OCI-LY1 (cell line): ENCODE measurements around the gene ADAMTS17.

Experiments used
- H2AFZ ChIP-seq: fragments of 200-600 bp; sonication (generic), shearing (Covaris generic); 2 replicates; pipeline ENCODE4 v1.6.0; 2014; ENCODE audit warnings: antibody characterized with exemption, mild to moderate bottlenecking, low read length
- H3F3A ChIP-seq: fragments of 200-600 bp; sonication (generic), shearing (Covaris generic); 2 replicates; pipeline ENCODE4 v1.6.0; 2014; ENCODE audit warnings: mild to moderate bottlenecking, antibody characterized with exemption, low read length, moderate library complexity; ENCODE audit not compliant: insufficient read depth
- H3K27ac ChIP-seq: fragments of 200-600 bp; sonication (generic); 2 replicates; pipeline ENCODE4 v1.5.1; 2014; ENCODE audit warnings: low read length, mixed run types, mild to moderate bottlenecking, low read depth; ENCODE audit not compliant: poor library complexity, severe bottlenecking
- H3K27me3 ChIP-seq: fragments of 200-600 bp; sonication (generic); 2 replicates; pipeline ENCODE4 v1.6.0; 2014; ENCODE audit warnings: antibody characterized with exemption, mild to moderate bottlenecking, low read length, moderate library complexity; ENCODE audit not compliant: insufficient read depth
- H3K36me3 ChIP-seq: fragments of 200-600 bp; sonication (generic); 2 replicates; pipeline ENCODE4 v1.6.1; 2014; ENCODE audit warnings: mild to moderate bottlenecking, antibody characterized with exemption, low read length, moderate library complexity, mixed read lengths; ENCODE audit not compliant: insufficient read depth
- H3K4me1 ChIP-seq: fragments of 200-600 bp; sonication (generic); 2 replicates; pipeline ENCODE4 v1.5.1; 2014; ENCODE audit warnings: mild to moderate bottlenecking, low read length, moderate library complexity; ENCODE audit not compliant: insufficient read depth, severe bottlenecking
- H3K4me2 ChIP-seq: fragments of 200-600 bp; sonication (generic), shearing (Covaris generic); 2 replicates; pipeline ENCODE4 v1.6.1; 2014; ENCODE audit warnings: low read length
- H3K4me3 ChIP-seq: fragments of 200-600 bp; sonication (generic); 2 replicates; pipeline ENCODE4 v1.5.1; 2014; ENCODE audit warnings: low read length, low read depth, mild to moderate bottlenecking, mixed read lengths; ENCODE audit not compliant: poor library complexity, severe bottlenecking
- H3K79me2 ChIP-seq: fragments of 200-600 bp; shearing (Covaris generic); 2 replicates; pipeline ENCODE4 v1.6.1; 2016; ENCODE audit warnings: mixed run types, low read length, mixed read lengths; ENCODE audit not compliant: insufficient read depth
- H3K9ac ChIP-seq: fragments of 200-600 bp; sonication (generic), shearing (Covaris generic); 2 replicates; pipeline ENCODE4 v1.6.1; 2014; ENCODE audit warnings: mild to moderate bottlenecking, low read length, mixed read lengths
- H3K9me2 ChIP-seq: fragments of 200-600 bp; sonication (generic), shearing (Covaris generic); 2 replicates; pipeline ENCODE4 v1.6.1; 2014; ENCODE audit warnings: low read depth, mild to moderate bottlenecking, low read length, mixed read lengths
- H3K9me3 ChIP-seq: fragments of 200-600 bp; shearing (Covaris generic); 2 replicates; pipeline ENCODE4 v1.6.1; 2014; ENCODE audit warnings: low read length, mixed read lengths
- H4K20me1 ChIP-seq: fragments of 200-600 bp; sonication (generic), shearing (Covaris generic); 2 replicates; pipeline ENCODE4 v1.6.0; 2016; ENCODE audit warnings: mild to moderate bottlenecking, low read length; ENCODE audit not compliant: insufficient read depth
- EZH2 ChIP-seq: fragments of 200-600 bp; sonication (generic), shearing (Covaris generic); IDR thresholded peaks from 2 replicates; pipeline ENCODE4 v1.8.0; 2017; ENCODE audit warnings: borderline replicate concordance, mixed run types, mild to moderate bottlenecking, antibody characterized with exemption, low read length, moderate library complexity, mixed read lengths
- TF ChIP-seq, protein P1 (sequence below): fragments of 200-600 bp; sonication (generic), shearing (Covaris generic); IDR thresholded peaks from 2 replicates; pipeline ENCODE4 v1.5.1; 2017; ENCODE audit warnings: mild to moderate bottlenecking, antibody characterized with exemption, low read length, moderate library complexity, mixed read lengths

The ADAMTS17 gene

DNA sequence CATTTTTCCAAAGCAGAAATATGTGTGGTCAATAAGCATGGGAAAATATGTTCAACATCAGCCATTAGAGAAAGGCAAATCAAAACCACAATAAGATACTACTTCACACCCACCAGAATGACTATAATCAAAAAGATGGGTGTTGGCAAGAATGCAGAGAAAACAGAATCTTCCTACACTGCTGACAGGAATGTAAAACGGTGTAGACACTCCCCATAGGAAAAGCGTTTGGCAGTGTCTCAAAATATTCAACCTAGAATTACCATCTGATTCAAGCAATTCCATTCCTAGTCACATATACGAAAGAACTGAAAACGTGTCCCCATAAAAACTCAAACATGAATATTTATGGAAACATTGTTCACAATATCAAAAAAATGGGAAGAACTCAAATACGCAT is 123.3 kb downstream of the ADAMTS17 start:
- H3K4me3 ChIP-seq, result no peak overlapping the region
- H3K4me1 ChIP-seq, result no peaks in the 10 kb centered on the region
- H3K9me3 ChIP-seq, result no peaks in the 10 kb centered on the region
- H3K79me2 ChIP-seq, result no peaks in the 10 kb centered on the region
- H3K9me2 ChIP-seq, result no peaks in the 10 kb centered on the region
- TF ChIP-seq, protein P1, sequence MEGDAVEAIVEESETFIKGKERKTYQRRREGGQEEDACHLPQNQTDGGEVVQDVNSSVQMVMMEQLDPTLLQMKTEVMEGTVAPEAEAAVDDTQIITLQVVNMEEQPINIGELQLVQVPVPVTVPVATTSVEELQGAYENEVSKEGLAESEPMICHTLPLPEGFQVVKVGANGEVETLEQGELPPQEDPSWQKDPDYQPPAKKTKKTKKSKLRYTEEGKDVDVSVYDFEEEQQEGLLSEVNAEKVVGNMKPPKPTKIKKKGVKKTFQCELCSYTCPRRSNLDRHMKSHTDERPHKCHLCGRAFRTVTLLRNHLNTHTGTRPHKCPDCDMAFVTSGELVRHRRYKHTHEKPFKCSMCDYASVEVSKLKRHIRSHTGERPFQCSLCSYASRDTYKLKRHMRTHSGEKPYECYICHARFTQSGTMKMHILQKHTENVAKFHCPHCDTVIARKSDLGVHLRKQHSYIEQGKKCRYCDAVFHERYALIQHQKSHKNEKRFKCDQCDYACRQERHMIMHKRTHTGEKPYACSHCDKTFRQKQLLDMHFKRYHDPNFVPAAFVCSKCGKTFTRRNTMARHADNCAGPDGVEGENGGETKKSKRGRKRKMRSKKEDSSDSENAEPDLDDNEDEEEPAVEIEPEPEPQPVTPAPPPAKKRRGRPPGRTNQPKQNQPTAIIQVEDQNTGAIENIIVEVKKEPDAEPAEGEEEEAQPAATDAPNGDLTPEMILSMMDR, result no peak
- TF ChIP-seq EZH2, result no peak
- H3K27me3 ChIP-seq, result no peaks in the 10 kb centered on the region
- no peaks in the 10 kb centered on the region for H4K20me1 ChIP-seq
- no peak overlapping the region for H2AFZ ChIP-seq
- no peaks in the 10 kb centered on the region for H3F3A ChIP-seq
- H3K9ac ChIP-seq, result no peak overlapping the region
- H3K36me3 ChIP-seq, result no peaks in the 10 kb centered on the region
- H3K4me2 ChIP-seq, result no peak overlapping the region
- no peak overlapping the region for H3K27ac ChIP-seq

DNA sequence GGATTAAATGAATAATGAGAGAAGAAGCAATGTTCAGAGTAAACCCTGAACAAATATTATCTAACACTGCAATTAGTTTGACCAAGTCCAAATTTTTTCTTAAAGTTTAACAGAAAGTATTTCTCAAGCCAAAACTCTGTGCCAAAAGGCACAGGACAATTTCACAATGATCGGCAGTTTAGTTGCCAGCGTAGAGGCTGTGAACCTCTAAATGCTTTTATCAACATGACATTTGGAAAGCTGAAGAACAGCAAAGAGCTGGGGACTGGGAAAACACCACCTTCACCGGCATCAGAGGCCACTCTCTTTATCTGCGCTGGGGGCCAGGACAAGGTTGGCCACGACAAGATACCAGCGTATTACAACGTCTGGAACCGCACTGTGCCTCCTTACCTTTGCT is 125.6 kb downstream of the ADAMTS17 start:
- no peak overlapping the region for H3K9ac ChIP-seq
- H3K27me3 ChIP-seq, result no peaks in the 10 kb centered on the region
- H3K79me2 ChIP-seq, result no peaks in the 10 kb centered on the region
- no peaks in the 10 kb centered on the region for H3K36me3 ChIP-seq
- H3K4me1 ChIP-seq, result no peaks in the 10 kb centered on the region
- no peaks in the 10 kb centered on the region for H4K20me1 ChIP-seq
- H3K4me2 ChIP-seq, result no peak overlapping the region
- H3K9me2 ChIP-seq, result no peaks in the 10 kb centered on the region
- H3K27ac ChIP-seq, result no peak overlapping the region
- H3K9me3 ChIP-seq, result no peaks in the 10 kb centered on the region
- no peak overlapping the region for H3K4me3 ChIP-seq
- H2AFZ ChIP-seq, result no peak overlapping the region
- no peak for TF ChIP-seq EZH2
- TF ChIP-seq, protein P1, result no peak
- H3F3A ChIP-seq, result no peaks in the 10 kb centered on the region

DNA sequence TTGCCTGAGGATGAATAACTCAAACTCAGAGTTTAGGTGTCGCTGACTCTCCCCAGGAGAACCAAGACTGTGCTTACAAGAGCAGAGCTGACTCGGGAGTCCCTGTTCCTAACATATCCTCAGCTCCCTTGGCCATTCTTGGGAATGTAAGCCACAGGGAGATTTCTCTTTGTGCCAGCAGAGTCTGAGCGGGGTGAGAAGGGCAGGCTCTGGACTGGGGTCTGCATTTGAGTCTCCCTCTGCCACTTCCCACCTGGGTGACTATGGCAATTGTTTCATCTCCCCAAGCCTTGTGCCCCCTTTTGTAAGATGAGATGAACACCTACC is 126.0 kb downstream of the ADAMTS17 start:
- no peak overlapping the region for H3K4me3 ChIP-seq
- H3K36me3 ChIP-seq, result no peaks in the 10 kb centered on the region
- no peaks in the 10 kb centered on the region for H3K9me3 ChIP-seq
- H3K79me2 ChIP-seq, result no peaks in the 10 kb centered on the region
- no peak for TF ChIP-seq EZH2
- TF ChIP-seq, protein P1, result no peak
- no peaks in the 10 kb centered on the region for H3K4me1 ChIP-seq
- H3K27ac ChIP-seq, result no peak overlapping the region
- H4K20me1 ChIP-seq, result no peaks in the 10 kb centered on the region
- H3K9ac ChIP-seq, result no peak overlapping the region
- H3F3A ChIP-seq, result no peaks in the 10 kb centered on the region
- H2AFZ ChIP-seq, result no peak overlapping the region
- H3K9me2 ChIP-seq, result no peaks in the 10 kb centered on the region
- H3K4me2 ChIP-seq, result no peak overlapping the region
- H3K27me3 ChIP-seq, result no peaks in the 10 kb centered on the region
